ENCODE results near the gene DMRTC1.
"Not testable (repeated sequence)": the region's sequence is repeated elsewhere in the genome, so short reads cannot be mapped to it uniquely, and the experiment has no call there.

DMRTC1 gene

GRCh38 chrX:72882898-72883297 lies 60.7 kb downstream of the DMRTC1 start:
- H3K9me3 ChIP-seq; DNase-seq (ENCODE audit: low spot score in 2 of 2); in situ Hi-C loops (cut with MboI; ENCODE audit: low sequenced_read_pairs); H3K27me3 ChIP-seq (ENCODE audit: low read depth); H3K4me1 ChIP-seq; H3K4me3 ChIP-seq; H3K36me3 ChIP-seq (replicated peaks): not testable (repeated sequence)

DNA sequence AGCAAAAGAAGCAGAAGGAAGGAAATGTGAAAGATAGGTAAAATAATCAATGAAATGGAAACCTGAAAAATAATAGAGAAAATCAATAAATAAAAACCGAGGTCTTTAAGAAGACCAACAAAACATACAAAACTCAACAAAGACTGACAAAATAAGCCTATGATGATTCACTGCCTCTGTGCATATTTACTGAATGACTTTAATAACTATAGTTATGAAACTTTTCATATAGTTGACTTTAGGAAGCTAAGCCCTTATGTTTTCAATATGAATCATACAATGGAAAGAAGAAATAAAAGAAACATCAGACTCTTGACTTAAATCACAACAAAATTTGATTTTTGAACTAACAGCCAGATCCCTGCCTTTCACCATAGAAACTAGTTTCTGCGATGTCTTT lies 106.1 kb downstream of the DMRTC1 start:
- H3K27me3 ChIP-seq (ENCODE audit: low read depth); H3K4me3 ChIP-seq; H3K9me3 ChIP-seq; H3K4me1 ChIP-seq; H3K36me3 ChIP-seq (replicated peaks); DNase-seq (ENCODE audit: low spot score in 2 of 2); in situ Hi-C loops (cut with MboI; ENCODE audit: low sequenced_read_pairs): not testable (repeated sequence)

DNA sequence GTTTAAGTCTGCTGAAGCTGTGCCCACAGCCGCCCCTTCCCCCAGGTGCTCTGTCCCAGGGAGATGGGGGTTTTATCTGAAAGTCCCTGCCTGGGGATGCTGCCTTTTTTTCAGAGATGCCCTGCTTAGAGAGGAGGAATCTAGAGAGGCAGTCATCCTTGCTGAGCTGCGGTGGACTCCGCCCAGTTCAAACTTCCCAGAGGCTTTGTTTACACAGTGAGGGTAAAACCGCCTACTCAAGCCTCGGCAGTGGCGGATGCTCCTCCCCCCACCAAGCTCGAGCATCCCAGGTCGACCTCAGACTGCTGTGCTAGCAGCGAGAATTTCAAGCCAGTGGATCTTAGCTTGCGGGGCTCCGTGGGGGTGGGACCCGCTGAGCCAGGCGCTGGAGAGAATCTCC lies 112.9 kb downstream of the DMRTC1 start:
- H3K9me3 ChIP-seq; in situ Hi-C loops (cut with MboI; ENCODE audit: low sequenced_read_pairs); DNase-seq (ENCODE audit: low spot score in 2 of 2); H3K27me3 ChIP-seq (ENCODE audit: low read depth); H3K36me3 ChIP-seq (replicated peaks); H3K4me3 ChIP-seq; H3K4me1 ChIP-seq: not testable (repeated sequence)

All from HAP-1 (cell line).